ENCODE measurements around the gene DENND1B.

Gene DENND1B

DNA sequence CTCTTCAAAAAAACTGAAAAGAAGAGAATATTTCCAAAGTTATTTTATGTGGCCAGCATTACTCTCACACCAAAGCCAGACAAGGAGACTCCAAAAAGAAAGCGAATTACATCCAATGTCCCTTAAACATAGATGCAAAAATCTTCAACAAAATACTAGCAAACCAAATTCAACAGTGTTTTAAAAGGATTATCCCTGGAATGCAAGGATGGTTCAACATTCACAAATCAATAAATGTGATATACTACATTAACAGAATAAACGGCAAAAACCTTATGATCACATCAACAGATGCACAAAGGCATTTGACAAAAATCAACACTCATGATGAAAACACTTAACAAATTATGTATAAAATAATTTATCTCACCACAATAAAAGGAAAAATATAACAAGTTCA, 207.8 kb downstream of the DENND1B start:
- no peak for DNase-seq (ENCODE audit: extremely low read depth, low read depth)
- TF ChIP-seq, protein P1, sequence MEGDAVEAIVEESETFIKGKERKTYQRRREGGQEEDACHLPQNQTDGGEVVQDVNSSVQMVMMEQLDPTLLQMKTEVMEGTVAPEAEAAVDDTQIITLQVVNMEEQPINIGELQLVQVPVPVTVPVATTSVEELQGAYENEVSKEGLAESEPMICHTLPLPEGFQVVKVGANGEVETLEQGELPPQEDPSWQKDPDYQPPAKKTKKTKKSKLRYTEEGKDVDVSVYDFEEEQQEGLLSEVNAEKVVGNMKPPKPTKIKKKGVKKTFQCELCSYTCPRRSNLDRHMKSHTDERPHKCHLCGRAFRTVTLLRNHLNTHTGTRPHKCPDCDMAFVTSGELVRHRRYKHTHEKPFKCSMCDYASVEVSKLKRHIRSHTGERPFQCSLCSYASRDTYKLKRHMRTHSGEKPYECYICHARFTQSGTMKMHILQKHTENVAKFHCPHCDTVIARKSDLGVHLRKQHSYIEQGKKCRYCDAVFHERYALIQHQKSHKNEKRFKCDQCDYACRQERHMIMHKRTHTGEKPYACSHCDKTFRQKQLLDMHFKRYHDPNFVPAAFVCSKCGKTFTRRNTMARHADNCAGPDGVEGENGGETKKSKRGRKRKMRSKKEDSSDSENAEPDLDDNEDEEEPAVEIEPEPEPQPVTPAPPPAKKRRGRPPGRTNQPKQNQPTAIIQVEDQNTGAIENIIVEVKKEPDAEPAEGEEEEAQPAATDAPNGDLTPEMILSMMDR (IDR thresholded peaks at IDR 0.05; ENCODE audit: low read depth, low read length), result no peak

DNA sequence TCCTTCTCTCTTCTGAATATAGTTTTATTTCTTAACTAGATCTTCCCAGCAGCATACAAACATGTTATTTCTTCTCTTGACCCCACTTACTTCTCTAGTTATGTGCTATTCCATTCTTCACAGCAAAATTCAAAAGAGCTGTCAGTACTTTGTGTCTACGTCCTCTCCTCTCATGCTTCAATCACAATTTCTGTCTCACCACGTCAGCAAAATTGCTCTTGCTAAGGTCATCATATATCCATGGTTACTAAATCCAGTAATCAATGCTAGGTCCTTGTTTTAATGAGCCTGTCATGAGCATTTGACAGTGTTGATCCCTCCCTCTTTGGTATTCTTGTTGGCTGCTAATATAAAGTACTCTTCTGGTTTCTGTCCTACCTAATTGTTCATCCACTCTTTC, 214.2 kb downstream of the DENND1B start:
- DNase-seq (ENCODE audit: extremely low read depth, low read depth), result no peak
- TF ChIP-seq, protein P1 (IDR thresholded peaks at IDR 0.05; ENCODE audit: low read depth, low read length), result no peak

DNA sequence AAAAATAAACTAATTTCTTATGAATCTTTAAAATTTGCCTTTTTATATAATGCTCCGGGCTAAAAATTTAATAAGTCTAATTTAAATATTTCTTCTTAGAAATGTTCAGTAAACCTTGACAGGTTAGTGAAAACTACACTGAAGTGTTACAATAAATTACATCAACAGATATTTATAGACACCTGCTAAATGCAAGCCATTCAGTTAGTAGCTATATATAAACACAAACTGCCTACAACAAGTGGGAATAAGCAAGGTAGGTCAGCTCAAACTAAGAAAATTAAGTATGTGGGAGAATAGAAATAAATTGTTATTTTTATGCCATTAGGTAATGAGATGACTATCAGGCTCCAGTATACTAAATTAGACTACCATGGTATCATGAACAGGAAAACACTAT, 215.6 kb downstream of the DENND1B start:
- DNase-seq (ENCODE audit: extremely low read depth, low read depth), result no peak
- TF ChIP-seq, protein P1 (IDR thresholded peaks at IDR 0.05; ENCODE audit: low read depth, low read length), result no peak

DNA sequence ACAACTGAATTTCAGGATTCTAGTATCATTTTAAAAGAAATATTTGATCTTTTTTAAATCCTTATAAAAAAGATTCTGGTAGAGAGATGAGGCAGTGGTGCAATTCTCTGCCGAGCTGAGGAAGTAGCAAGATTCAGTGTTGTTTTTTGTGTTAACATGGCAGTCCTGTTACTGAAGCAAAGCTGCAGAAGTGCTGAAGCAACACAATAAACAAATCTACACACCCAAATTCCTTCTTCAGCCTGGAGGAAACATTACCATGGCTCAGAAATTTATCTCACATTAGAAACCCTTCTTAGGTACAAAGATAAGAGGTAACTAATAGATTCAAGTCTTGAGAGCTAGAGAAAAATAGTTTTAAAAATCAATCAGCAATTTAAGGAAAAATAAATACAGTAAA, 216.0 kb downstream of the DENND1B start:
- no peak for DNase-seq (ENCODE audit: extremely low read depth, low read depth)
- TF ChIP-seq, protein P1 (IDR thresholded peaks at IDR 0.05; ENCODE audit: low read depth, low read length), result no peak

DNA sequence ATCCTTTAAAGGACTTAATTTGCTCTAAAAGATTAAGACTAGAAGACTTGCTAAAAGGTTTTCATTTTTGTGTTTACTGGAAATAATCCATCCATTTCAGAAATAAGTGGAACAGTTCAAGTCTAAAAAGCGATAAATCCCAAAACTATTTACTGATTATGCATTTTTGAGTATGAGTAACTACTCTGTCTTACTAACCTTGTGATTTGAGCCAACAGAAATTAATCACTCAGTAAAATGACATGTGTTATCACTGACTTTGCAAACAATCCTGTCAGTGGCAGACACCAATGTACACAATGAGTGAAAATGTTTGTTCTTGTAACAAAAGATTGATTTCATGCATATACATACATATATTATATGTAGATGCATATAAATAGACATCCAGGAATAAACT, 218.0 kb downstream of the DENND1B start:
- DNase-seq (ENCODE audit: extremely low read depth, low read depth), result no peak
- TF ChIP-seq, protein P1 (IDR thresholded peaks at IDR 0.05; ENCODE audit: low read depth, low read length), result no peak

DNA sequence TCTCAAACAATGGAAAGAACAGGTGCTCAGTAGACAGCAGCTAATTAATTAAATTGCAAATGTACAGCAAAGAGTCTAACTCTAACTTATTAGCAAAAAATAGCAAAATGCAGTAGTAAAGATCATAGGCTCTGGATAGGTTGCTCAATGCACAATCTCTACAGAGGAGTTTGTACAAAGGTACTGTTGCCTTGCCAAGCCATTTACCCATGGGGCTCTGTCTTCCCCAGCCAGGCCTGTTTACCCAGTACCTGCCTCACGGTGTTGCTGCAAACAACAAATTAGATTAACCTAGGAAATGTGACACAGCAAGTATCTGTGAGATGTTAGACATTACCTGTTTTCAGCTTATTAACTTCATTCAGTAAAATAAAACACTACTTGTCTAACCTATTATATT, 222.0 kb downstream of the DENND1B start:
- DNase-seq (ENCODE audit: extremely low read depth, low read depth), result no peak
- TF ChIP-seq, protein P1 (IDR thresholded peaks at IDR 0.05; ENCODE audit: low read depth, low read length), result no peak

DNA sequence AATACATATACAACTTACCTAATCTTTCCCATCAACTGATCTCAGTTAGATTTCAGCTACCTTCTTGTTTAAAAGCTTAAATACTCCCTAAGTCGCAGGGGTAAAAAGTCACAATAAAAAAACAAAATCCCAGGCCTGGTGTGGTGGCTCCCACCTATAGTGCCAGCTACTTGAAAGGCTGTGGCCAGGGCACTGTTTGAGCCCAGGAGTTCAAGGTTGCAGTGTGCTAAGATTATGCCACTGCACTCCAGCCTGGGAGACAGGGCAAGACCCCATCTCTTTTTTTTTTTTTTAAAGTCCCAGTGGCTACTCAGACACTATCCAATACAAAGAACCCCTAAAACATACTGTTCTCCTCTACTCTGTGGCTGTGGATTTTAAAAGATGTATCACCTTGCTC, 228.3 kb downstream of the DENND1B start:
- DNase-seq (ENCODE audit: extremely low read depth, low read depth), result no peak
- TF ChIP-seq, protein P1 (IDR thresholded peaks at IDR 0.05; ENCODE audit: low read depth, low read length), result no peak

Measured in AG09319 (cell line).